HCT116 (cell line): Measurements from ENCODE around the gene CLASP1. TPM values are rescaled to one million over a fixed set of nuclear protein-coding genes. Genes with fewer than 3 reads are reported as not detected.

Experiments used
- ATAC-seq: fragments of 200-7000 bp; cut with Tn5 transposase; 2 replicates; pipeline ENCODE4 v1.9.1; 2020; ENCODE audit warnings: mild to moderate bottlenecking, moderate library complexity
- BruUV-seq: library from RNA; stranded (reverse); fragments of 400-500 nt; replicated peaks from 2 replicates; lab custom pipeline; 2021; lab: Mats Ljungman, UMichigan
- CTCF ChIA-PET: fragments of 300-600 bp; sonication (Branson Sonifier 250); formaldehyde crosslinking; loops from one replicate; lab custom pipeline; 2021; ENCODE audit warnings: antibody characterized with exemption; lab: Charles Lee
- POLR2A ChIA-PET: fragments of 300-600, 350-600 bp; sonication (Branson Sonifier 250); formaldehyde crosslinking; loops from one replicate; lab custom pipeline; 2021; ENCODE audit warnings: antibody characterized with exemption; lab: Charles Lee
- RAD21 ChIA-PET, 2 experiments: fragments of 300-600 bp; sonication (Branson Sonifier 250); formaldehyde crosslinking; loops; one replicate each; lab custom pipeline; 2023; ENCODE audit warnings: low total read pairs in 2 of 2; ENCODE audit not compliant: uncharacterized antibody in 2 of 2, unreplicated experiment in 2 of 2, low non-redundant PET in 1 of 2; lab: Charles Lee
- DNase-seq: peaks from one replicate; pipeline ENCODE4 v3.0.0-alpha.2; 2010; ENCODE audit warnings: low read depth, low spot score
- H2AFZ ChIP-seq: fragments of 200-600 bp; shearing (Covaris generic), sonication (generic); 2 replicates; pipeline ENCODE4 v1.6.1; 2017; ENCODE audit warnings: low read depth, mixed run types, mixed read lengths, antibody characterized with exemption, low read length; ENCODE audit not compliant: poor library complexity, severe bottlenecking
- H3K27ac ChIP-seq: 2 replicates; pipeline ENCODE4 v1.5.1; 2012; ENCODE audit warnings: low read depth, low read length
- H3K27me3 ChIP-seq: fragments of 200-600 bp; sonication (generic); 2 replicates; pipeline ENCODE4 v1.6.1; 2016; ENCODE audit warnings: mixed run types, low read length, mixed read lengths; ENCODE audit not compliant: insufficient read depth
- H3K36me3 ChIP-seq, 2 experiments: fragments of 200-500 bp in 1 of 2; fragments of 200-600 bp in 1 of 2; sonication (Bioruptor generic) in 1 of 2; sonication (generic) in 1 of 2; 2 replicates each; pipeline versions ENCODE4 v1.5.1 to v1.6.1; 2014 to 2016; ENCODE audit warnings: low read length in 2 of 2, inconsistent platforms in 1 of 2, mixed read lengths in 1 of 2, mixed run types in 1 of 2; ENCODE audit not compliant: insufficient read depth in 2 of 2, control insufficient read depth in 1 of 2
- H3K4me1 ChIP-seq, 2 experiments: fragments of 200-600 bp in 1 of 2; sonication (generic) in 1 of 2; 2 replicates each; pipeline versions ENCODE4 v1.5.1 to v1.6.1; 2012 to 2017; ENCODE audit warnings: low read length in 2 of 2, inconsistent platforms in 1 of 2, mild to moderate bottlenecking in 1 of 2, mixed read lengths in 1 of 2, mixed run types in 1 of 2, moderate library complexity in 1 of 2; ENCODE audit not compliant: insufficient read depth in 2 of 2, control insufficient read depth in 1 of 2
- H3K4me2 ChIP-seq: fragments of 200-600 bp; sonication (generic); 2 replicates; pipeline ENCODE4 v1.6.1; 2017; ENCODE audit warnings: mixed run types, low read length, mixed read lengths
- H3K4me3 ChIP-seq, 2 experiments: fragments of 200-600 bp in 1 of 2; sonication (generic) in 1 of 2; replicated peaks in 1 of 2; 2 replicates each; pipeline ENCODE4 v1.5.1; 2011 to 2016; ENCODE audit warnings: low read length in 2 of 2, control low read depth in 1 of 2, low read depth in 1 of 2, mild to moderate bottlenecking in 1 of 2, mixed read lengths in 1 of 2, mixed run types in 1 of 2
- H3K79me2 ChIP-seq: fragments of 200-600 bp; sonication (generic); 2 replicates; pipeline ENCODE4 v1.6.1; 2017; ENCODE audit warnings: mild to moderate bottlenecking, mixed run types, low read length, moderate library complexity, mixed read lengths; ENCODE audit not compliant: insufficient read depth
- H3K9ac ChIP-seq: fragments of 200-600 bp; sonication (generic); 2 replicates; pipeline ENCODE4 v1.6.1; 2016; ENCODE audit warnings: low read length, mixed read lengths
- H3K9me2 ChIP-seq: fragments of 200-600 bp; sonication (generic), shearing (Covaris generic); 2 replicates; pipeline ENCODE4 v1.6.1; 2017; ENCODE audit warnings: mixed run types, mild to moderate bottlenecking, moderate library complexity; ENCODE audit not compliant: insufficient read depth
- H3K9me3 ChIP-seq, 2 experiments: fragments of 200-500 bp in 1 of 2; fragments of 200-600 bp in 1 of 2; sonication (Bioruptor generic) in 1 of 2; sonication (generic) in 1 of 2; 2 replicates each; pipeline ENCODE4 v1.6.1; 2014 to 2017; ENCODE audit warnings: low read length in 2 of 2, mixed read lengths in 2 of 2, inconsistent platforms in 1 of 2, low read depth in 1 of 2, mild to moderate bottlenecking in 1 of 2, mixed run types in 1 of 2, moderate library complexity in 1 of 2; ENCODE audit not compliant: control insufficient read depth in 1 of 2, insufficient read depth in 1 of 2
- H4K20me1 ChIP-seq: fragments of 200-600 bp; sonication (generic), shearing (Covaris generic); 2 replicates; pipeline ENCODE4 v1.6.1; 2017; ENCODE audit warnings: mixed run types, mild to moderate bottlenecking, moderate library complexity; ENCODE audit not compliant: insufficient read depth
- CEBPB ChIP-seq: IDR thresholded peaks from 2 replicates; pipeline ENCODE4 v1.6.1; 2012; ENCODE audit warnings: low read depth
- EGR1 ChIP-seq: IDR thresholded peaks from 2 replicates; pipeline ENCODE4 v1.6.1; 2012; ENCODE audit warnings: low read depth
- ELF1 ChIP-seq: IDR thresholded peaks from 2 replicates; pipeline ENCODE4 v1.6.1; 2012; ENCODE audit warnings: low read depth, borderline replicate concordance
- EZH2phosphoT487 ChIP-seq: fragments of 200-600 bp; IDR thresholded peaks from 2 replicates; pipeline ENCODE4 v1.6.1; 2018; ENCODE audit warnings: antibody characterized with exemption, borderline replicate concordance
- FOSL1 ChIP-seq: IDR thresholded peaks from 2 replicates; pipeline ENCODE4 v1.6.1; 2012; ENCODE audit warnings: low read depth
- JUND ChIP-seq: IDR thresholded peaks from 2 replicates; pipeline ENCODE4 v1.6.1; 2012
- POLR2A ChIP-seq: IDR thresholded peaks from 2 replicates; pipeline ENCODE4 v1.7.0; 2011; ENCODE audit warnings: borderline replicate concordance; ENCODE audit not compliant: insufficient read depth, insufficient read length; ENCODE audit errors: extremely low read depth
- RAD21 ChIP-seq: IDR thresholded peaks from 2 replicates; pipeline ENCODE4 v1.6.1; 2012; ENCODE audit warnings: low read depth, mild to moderate bottlenecking
- SIN3A ChIP-seq: IDR thresholded peaks from 2 replicates; pipeline ENCODE4 v1.6.1; 2012; ENCODE audit warnings: low read depth
- SP1 ChIP-seq: IDR thresholded peaks from 2 replicates; pipeline ENCODE4 v1.6.1; 2012; ENCODE audit warnings: low read depth
- SRF ChIP-seq: IDR thresholded peaks from 2 replicates; pipeline ENCODE4 v1.6.1; 2012; ENCODE audit warnings: low read depth
- ZNF274 ChIP-seq: fragments of 200-500 bp; sonication (Bioruptor generic); IDR thresholded peaks from 2 replicates; pipeline ENCODE4 v1.6.1; 2014; ENCODE audit warnings: mild to moderate bottlenecking, low read depth, low read length, inconsistent platforms
- intact Hi-C: fragments of 100-400 bp; cut with micrococcal nuclease; formaldehyde crosslinking; loops from 2 replicates; pipeline ENCODE4 v1.10.0; 2022
- total RNA-seq: library from RNA; stranded (reverse); gene quantifications from one replicate; pipeline ENCODE4 v1.2.1, GENCODE V29; 2021; ENCODE audit not compliant: unreplicated experiment
- TF ChIP-seq, protein P1 (sequence below): IDR thresholded peaks from 2 replicates; pipeline ENCODE4 v1.6.1; 2012
- TF ChIP-seq, protein P2 (sequence below), 3 experiments: fragments of 200-600 bp in 1 of 3; sonication (generic) in 1 of 3; IDR thresholded peaks in 2 of 3; conservative IDR thresholded peaks in 1 of 3; 2 replicates each; pipeline ENCODE4 v1.5.1; 2012 to 2017; ENCODE audit warnings: low read depth in 2 of 3, low read length in 2 of 3, antibody characterized with exemption in 1 of 3, borderline replicate concordance in 1 of 3, control low read depth in 1 of 3, mild to moderate bottlenecking in 1 of 3, mixed read lengths in 1 of 3, mixed run types in 1 of 3, moderate library complexity in 1 of 3; ENCODE audit not compliant: insufficient read depth in 1 of 3
- TF ChIP-seq, protein P3 (sequence below): IDR thresholded peaks from 2 replicates; pipeline ENCODE4 v1.6.1; 2012

The CLASP1 gene
- total RNA-seq, 1 experiment from 2014 or later: 41.9 TPM

DNA sequence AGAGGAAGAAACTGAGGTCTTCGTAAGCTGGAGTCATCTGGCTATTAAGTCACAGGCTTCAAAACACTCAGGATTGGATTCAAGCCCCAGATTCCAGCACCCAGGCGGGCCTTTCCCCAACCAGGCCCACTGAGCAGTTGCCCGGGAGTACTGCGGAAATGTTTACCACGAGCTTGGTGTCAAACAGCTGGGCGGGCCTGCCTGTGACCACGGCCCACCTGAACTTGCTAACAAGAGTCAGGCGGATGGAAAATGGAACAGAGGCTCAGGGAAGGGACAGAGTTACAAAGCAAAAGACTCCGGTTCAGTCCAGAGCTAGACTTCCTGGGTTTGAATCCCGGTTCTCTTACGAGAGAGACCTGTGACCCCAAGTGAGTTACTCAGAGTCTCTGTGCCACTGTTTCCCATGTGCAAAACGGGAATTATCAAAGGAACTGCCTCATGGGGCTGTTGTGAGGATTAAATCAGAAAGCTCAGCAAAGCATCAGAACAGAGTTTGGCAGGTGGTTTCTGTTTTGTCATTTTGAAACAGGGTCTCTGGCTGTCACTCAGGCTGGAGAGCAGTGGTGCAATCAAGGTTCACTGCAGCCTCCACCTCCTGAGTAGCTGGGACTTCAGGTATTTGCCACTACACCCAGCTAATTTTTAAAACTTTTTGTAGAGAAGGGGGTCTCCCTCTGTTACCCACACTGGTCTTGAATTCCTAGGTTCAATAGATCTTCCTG is 315.3 kb downstream of the CLASP1 start:
- ATAC-seq: no peak
- Histone ChIP-seq H2AFZ (no peak overlapping the region), H3K9me3 (no peaks in the 10 kb centered on the region), H3K9ac (no peak overlapping the region), H3K4me3 (no peak overlapping the region), H3K36me3 (no peaks in the 10 kb centered on the region), H3K27ac (no peak overlapping the region), H3K79me2 (no peaks in the 10 kb centered on the region), H3K9me2 (no peaks in the 10 kb centered on the region), H3K4me1 (no peaks in the 10 kb centered on the region), H3K4me2 (no peak overlapping the region), H4K20me1 (no peaks in the 10 kb centered on the region), H3K27me3 (no peaks in the 10 kb centered on the region)
- ChIA-PET POLR2A (no interaction called here), CTCF (no interaction called here), RAD21 (no interaction called here)
- no TSS peak for BruUV-seq
- no peak for DNase-seq
- TF ChIP-seq EGR1: no peak
- TF ChIP-seq POLR2A: no peak
- TF ChIP-seq, protein P1, sequence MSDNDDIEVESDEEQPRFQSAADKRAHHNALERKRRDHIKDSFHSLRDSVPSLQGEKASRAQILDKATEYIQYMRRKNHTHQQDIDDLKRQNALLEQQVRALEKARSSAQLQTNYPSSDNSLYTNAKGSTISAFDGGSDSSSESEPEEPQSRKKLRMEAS: no peak
- no peak for TF ChIP-seq RAD21
- TF ChIP-seq, protein P2, sequence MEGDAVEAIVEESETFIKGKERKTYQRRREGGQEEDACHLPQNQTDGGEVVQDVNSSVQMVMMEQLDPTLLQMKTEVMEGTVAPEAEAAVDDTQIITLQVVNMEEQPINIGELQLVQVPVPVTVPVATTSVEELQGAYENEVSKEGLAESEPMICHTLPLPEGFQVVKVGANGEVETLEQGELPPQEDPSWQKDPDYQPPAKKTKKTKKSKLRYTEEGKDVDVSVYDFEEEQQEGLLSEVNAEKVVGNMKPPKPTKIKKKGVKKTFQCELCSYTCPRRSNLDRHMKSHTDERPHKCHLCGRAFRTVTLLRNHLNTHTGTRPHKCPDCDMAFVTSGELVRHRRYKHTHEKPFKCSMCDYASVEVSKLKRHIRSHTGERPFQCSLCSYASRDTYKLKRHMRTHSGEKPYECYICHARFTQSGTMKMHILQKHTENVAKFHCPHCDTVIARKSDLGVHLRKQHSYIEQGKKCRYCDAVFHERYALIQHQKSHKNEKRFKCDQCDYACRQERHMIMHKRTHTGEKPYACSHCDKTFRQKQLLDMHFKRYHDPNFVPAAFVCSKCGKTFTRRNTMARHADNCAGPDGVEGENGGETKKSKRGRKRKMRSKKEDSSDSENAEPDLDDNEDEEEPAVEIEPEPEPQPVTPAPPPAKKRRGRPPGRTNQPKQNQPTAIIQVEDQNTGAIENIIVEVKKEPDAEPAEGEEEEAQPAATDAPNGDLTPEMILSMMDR (IDR thresholded peaks at IDR 0.05 in 2 of 3, conservative IDR thresholded peaks at IDR 0.05 in 1 of 3; ENCODE audit: borderline replicate concordance in 1 of 3, insufficient read depth in 1 of 3, low read depth in 2 of 3, low read length in 2 of 3): no peak
- no peak for TF ChIP-seq JUND
- no peak for TF ChIP-seq ZNF274
- TF ChIP-seq CEBPB: no peak
- no peak for TF ChIP-seq SRF
- TF ChIP-seq, protein P3, sequence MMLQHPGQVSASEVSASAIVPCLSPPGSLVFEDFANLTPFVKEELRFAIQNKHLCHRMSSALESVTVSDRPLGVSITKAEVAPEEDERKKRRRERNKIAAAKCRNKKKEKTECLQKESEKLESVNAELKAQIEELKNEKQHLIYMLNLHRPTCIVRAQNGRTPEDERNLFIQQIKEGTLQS: no peak
- TF ChIP-seq EZH2phosphoT487: no peak
- no peak for TF ChIP-seq SP1
- no peak for TF ChIP-seq ELF1
- no peak for TF ChIP-seq FOSL1
- no peak for TF ChIP-seq SIN3A
- intact Hi-C loops: no loop called here
